HG03378 (cell line): ENCODE data around the gene ZNF768.
"Not testable (repeated sequence)": the region's sequence is repeated elsewhere in the genome, so short reads cannot be mapped to it uniquely, and the experiment has no call there.

Experiments
- ATAC-seq: cut with Tn5 transposase; IDR thresholded peaks from one replicate; pipeline ENCODE4 v1.9.1; 2021; ENCODE audit warnings: mild to moderate bottlenecking, moderate library complexity; ENCODE audit not compliant: unreplicated experiment

ZNF768 gene

DNA sequence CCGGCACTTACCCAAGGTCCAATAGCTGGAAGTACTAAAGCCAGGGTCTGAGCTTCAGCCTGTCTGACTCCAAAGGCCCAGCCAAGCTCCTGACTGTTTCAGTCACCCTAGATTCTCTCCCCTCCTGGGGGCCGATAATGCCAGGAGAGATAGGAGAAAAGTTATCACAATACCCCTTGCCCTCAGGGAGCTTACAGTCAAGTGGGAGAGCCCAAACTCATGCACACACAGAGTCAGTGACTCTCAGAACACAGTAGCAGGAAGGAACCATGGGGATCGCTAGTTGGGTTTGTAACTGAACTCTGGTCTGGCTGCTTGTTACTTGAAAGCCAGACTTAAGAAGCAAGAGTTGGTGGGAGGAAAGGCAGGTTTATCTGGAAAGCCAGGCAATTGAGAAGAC lies 14.9 kb downstream of the ZNF768 start:
- ATAC-seq, result no peak

DNA sequence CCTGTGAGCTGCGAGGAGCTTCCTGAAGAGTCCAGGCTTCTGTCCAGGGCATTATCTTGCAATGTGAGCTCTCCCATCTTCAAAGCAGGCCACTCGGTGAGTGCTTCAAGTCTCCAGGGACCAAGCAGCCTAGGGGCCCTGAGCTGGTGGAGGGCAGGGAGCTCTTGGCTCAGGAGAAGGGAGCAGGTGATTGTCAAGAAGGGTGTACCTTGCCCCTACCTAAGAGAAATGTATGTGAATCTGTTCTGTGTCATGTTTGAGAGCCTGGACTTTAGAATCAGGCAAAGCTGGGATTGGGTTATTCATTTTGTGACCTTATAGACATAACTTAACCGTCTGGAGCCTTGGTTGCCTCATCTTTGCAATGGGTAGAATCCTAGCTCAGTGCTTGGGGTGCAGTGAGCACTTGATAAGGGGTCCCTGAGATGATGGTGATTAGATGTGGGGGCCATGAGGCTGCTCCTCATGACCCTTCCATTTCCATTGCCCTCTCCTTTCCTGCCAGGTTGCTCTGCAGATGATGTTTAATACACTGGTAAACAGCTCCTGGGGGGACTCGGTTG lies 15.9 kb downstream of the ZNF768 start:
- ATAC-seq, result no peak

DNA sequence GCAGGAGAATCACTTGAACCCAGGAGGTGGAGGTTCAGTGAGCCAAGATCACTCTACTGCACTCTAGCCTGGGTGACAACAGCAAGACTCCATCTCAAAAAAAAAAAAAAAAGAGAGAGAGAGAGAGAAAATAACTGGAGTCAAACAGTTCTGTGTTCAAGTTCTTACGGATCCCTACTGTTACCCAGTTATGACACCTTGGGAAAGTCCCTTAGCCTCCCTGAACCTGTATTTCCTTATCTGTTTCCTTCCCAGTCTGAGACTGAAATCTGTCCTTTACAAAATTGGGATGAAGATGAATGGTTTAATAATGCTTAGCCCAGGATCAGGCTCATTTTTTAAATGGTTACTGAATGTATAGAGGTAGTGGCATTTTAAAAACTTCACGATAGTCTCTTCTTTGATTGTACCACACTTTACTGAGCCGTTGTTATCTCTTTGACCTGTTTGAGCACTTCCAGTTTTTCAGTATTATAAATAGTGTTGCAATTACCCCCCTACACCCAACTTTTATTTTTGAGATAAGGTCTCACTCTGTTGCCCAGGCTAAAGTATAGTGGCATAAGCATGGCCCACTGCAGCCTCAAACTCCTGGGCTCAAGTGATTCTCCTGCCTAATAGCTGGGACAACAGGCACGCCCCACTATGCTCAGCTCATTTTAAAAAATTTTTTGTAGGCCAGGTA lies 17.1 kb downstream of the ZNF768 start:
- ATAC-seq, result no peak

DNA sequence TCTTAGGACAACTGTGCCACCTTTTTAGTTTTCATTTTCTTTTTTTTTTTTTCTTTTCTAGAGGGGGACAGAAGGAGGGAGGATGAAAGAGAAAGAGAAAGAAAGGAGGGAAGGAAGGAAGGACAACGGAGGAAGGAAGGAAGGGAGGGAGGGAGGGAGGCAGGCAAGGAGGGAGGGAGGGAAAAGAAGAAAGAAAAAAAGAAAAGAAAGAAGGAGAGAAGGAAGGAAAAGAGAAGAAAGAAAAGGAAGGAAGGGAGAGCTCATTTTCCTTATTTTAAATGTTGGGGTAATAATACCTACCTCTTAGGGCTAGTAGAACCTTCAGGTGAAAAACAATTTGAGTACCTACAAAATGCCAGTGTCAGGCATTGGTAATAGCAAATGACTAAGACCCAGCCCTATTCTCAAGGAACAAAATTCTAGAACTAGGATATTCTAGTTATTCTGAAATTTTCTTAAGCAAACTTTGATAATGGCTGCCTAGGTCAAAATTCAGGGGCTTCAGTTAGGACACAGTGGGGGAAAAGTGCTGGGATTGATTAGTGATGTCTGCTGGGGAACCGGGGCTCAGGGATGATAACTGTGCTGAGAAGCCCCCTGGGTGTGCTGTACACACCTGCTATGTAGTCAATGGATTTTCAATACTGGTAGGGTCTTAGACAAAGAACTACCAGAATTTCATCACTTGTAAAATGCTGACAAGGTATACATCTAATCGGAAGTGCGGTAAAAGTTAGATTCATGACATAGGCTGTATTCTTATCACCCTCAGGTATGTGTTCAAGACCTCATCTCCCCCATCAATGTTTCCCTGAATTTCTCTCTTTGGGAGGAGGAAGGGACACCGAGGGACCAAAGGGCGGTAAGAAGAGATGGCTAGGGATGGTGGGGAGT lies 22.7 kb downstream of the ZNF768 start:
- no peak for ATAC-seq

DNA sequence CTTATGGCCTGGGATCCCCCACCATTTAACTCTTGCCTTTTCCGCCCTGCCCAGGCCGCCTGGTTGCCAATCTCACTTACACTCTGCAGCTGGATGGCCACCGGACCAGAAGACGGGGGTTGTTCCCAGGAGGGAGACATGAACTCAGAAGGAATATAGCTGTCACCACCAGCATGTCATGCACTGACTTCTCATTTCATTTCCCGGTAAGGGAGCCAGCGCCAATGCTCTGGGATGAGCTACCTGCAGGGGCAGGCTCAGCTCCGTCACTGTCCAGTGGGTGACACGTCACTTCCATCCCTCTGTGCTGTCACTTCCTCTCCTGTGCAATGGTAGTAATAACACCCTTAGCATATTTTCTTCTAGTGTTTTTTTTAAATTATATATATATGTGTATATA lies 27.1 kb downstream of the ZNF768 start:
- ATAC-seq, result no peak

DNA sequence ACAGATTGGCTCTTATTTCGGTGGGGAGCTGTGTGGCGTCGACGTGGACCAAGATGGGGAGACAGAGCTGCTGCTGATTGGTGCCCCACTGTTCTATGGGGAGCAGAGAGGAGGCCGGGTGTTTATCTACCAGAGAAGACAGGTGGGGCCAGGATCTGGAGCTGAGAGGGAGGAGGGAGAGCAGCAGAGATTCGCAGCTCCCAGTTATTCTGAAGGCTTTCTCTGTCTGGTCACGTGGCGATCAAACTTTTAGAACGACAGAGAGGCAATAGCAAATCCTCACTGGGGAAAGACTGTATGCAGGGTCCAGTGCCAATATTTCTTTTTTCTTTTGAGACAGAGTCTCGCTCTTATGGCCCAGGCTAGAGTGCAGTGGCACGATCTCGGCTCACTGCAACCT lies 31.7 kb downstream of the ZNF768 start:
- no peak for ATAC-seq

DNA sequence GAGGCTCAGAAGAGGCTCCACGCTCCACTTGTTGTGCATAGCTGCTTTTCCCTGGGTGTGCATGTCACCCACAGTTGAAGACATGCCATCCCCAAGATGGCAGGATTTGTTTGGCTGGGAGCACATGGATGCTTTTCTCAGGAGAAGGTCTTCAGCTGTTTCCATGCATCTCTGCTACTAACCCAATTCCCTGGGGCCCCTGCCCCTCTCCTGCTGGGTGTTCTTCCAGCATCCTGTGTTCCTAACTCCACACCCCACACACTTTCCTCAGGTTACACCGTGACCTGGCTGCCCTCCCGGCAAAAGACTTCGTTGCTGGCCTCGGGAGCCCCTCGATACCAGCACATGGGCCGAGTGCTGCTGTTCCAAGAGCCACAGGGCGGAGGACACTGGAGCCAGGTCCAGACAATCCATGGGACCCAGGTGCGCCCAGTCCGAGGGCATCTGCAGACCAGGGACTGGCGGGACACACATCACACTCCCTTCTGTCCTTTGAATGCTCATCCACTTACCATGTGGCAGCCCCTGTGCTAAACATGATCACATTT lies 32.4 kb downstream of the ZNF768 start:
- ATAC-seq, result no peak

DNA sequence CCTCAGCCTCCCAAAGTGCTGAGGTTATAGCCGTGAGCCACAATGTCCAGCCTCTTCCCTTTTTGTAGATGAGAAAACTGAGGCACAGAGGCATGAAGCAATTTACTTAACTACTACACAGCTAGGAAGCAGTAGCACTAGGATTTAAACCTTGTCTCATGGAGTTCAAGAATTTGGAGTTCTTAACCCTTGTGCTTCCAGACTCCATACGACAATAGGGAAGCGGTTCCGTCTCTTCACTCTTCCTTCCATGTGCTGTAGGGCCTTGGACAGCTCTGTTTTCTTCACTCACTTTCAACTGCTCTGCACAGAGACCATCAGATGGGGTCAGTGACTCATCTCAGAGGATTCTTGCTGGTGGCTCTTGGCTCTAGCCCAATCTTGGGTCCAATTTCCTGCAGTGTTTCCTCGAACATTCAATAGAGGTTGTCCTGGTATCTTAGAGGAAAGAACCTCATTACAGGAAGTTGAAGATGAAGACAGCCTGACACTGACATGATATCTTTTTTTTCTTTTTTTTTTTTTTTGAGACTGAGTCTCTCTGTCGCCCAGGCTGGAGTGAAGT lies 34.5 kb downstream of the ZNF768 start:
- no peak for ATAC-seq

DNA sequence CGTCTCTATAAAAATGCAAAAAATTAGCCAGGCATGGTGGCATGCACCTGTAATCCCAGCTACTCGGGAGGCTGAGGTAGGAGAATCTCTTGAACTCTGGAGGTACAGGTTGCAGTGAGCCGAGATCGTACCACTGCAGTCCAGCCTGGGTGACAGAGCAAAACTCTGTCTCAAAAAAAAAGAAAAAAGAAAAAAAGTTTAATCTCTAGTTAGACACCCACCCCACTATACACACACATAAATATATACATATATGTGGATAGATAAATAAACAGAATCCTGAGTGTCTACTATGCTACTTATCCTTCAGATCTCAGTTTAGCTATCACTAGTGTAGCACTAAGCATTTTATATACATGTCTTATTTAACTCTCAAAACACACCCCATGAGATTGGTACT lies 35.1 kb downstream of the ZNF768 start:
- ATAC-seq, result no peak

DNA sequence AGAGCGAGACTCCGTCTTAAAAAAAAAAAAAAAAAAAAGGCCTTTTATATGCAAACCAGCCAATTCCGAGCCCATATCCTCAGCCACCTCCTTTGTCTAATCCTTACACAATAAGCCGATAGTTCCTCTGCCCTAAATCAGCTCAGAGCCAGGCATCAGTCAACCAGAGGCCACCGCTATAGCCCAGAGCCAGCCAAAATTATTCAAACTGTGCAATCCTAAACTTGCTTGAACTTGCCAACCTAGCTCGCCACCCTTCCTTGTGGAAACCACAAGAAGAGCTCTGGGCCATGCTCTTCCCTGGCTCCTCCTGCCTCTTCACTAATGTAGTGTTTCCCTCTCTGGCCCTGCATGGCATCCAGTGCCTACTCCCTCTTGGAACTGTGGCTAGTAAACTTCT lies 36.2 kb downstream of the ZNF768 start:
- no peak for ATAC-seq

DNA sequence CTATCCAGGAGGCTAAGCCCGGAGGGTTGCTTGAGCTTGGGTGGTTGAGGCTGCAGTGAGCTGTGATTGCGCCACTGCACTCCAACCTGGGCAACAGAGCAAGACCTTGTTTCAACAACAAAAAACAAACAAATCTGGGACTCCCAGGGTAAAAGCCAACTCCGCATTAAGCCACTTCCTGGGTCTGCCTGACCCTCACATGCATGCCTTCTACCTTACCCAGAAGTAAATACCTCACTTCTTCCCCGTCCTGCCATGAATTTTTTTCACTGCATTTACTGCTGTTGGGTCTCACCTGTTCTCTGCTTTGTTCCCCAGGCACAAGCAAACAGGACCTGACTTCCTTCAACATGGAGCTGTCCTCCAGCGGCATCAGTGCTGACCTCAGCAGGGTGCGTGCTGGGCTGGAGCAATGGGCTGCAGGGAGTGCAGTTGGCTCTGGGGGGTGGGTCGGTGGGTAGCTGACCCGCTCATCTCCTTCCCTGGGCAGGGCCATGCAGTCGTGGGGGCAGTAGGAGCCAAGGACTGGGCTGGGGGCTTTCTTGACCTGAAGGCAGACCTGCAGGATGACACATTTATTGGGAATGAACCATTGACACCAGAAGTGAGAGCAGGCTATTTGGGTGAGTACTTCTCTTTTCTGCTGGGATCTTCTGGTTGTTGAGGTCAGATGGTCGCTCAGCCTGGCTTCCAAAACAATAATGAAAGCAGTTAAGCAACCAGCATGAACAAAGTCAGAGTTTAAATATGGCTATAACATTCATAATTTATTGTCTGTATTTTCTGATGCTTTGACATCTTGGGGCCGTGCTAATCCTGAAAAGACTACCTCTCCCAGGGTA lies 37.4 kb downstream of the ZNF768 start:
- ATAC-seq, result no peak

DNA sequence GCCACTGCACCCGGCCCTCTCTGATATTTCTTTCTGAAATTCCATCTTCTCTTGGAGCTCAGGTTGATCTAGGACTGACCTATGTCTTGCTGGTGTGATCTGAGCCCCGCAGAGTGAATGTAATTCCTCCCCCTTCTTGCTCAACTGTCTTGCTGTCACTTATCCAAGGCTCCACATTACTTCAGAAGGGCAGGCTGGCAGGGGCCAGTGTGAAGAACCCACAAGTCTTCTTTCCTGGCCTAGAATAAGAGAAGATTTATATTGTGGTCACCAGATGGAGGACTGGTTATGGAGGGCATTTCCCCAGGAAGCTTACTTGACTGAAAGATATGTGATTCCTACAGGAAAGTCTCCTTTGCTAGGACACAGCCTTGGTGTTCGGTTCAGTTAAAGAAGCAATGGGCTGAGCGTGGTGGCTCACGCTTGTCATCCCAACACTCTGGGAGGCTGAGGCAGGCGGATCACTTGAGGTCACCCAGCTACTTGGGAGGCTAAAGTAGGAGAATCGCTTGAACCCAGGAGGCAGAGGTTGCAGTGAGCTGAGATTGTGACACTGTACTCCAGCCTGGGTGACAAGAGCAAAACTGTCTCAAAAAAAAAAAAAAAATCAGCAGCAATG lies 40.4 kb downstream of the ZNF768 start:
- no peak for ATAC-seq

DNA sequence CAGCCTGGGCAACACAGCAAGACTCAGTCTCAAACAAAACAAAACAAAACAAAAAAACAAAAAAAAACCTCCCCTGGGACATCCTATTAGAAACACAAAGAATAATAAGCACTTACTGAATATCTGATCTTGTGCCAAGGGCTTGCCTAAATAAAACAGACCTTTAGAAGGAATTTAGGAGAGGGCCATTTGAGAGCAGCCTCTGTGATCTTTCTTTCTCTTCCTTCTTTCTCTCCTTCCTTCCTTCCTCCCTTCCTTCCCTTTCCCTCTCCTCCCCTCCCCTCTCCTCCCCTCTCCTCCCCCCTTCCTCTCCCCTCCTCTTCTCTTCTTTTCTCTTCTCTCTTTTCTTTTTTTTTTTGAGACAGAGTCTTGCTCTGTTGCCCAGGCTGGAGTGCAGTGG lies 41.5 kb downstream of the ZNF768 start:
- no peak for ATAC-seq

DNA sequence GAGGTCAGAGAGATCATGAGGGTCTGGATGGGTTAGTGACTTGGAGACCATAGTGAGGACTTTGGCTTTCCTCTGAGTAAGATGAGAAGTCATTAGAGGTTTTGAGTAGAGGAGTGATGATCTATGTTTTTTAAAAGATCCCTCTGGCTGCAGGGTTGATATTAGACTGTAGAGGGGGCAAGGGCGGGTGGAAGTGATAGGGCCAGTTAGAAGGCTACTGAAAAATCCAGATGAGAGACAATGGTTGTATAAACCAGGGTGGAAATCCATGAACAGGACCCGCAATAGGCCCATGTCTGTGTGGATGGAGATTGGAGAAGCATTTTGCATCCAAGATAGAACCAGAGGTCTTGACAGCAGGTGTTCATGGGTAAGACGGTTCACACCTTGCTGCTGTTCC lies 44.0 kb downstream of the ZNF768 start:
- no peak for ATAC-seq

DNA sequence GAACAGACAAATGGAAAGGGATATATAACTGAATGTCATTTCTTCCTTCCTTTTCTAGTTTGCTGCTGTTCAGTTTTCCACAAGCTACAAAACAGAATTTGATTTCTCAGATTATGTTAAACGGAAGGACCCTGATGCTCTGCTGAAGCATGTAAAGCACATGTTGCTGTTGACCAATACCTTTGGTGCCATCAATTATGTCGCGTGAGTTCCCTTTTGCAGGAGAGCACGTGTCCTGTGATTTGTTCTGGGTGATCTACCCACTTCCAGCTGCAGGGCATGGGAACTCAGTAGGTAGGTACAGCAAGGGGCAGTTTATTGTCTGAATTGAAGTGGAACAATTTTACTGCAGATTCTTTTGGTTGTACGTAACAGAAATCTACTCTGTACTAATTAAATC lies 45.0 kb downstream of the ZNF768 start:
- no peak for ATAC-seq

DNA sequence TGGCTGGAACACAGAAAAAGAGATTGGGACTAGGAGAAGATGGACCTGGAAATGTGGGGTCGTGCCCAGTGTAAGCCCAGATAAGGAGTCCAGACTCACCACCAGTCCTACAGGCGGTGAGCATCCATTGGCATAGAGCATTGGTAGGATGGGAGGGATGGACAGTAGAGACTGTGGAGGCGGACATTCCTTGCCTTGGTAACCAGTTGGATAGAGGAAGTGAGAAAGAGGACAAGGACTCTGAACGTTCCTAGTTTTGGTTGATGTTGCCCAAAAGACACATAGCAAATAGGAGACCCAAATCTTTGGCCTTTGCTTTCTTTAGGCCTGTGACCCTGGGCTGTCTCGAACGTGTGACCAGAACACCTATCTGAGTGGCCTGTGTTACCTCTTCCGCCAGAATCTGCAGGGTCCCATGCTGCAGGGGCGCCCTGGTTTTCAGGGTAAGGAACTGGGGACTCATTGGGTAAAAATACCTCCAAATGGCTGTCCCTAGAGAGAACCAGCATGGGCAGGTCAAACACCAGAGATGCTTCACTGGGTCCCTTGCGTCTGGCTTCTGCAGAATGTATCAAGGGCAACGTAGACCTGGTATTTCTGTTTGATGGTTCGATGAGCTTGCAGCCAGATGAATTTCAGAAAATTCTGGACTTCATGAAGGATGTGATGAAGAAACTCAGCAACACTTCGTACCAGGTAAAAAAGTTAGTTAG lies 47.4 kb downstream of the ZNF768 start:
- ATAC-seq, result no peak

DNA sequence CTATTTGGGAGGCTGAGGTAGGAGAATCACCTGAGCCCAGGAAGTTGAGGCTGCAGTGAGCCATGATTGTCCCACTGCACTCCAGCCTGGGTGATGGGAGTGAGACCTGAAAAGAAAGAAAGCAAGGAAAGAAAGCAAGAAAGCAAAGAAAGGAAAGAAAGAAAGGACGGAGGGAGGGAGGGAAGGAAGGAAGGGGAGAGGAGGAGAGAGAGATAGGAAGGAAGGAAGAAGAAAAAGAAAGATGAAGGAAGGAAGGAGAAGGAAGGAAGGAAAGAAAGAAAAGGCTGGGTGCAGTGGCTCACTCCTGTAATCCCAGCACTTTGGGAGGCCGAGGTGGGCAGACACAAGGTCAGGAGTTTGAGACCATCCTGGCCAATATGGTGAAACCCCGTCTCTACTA lies 48.6 kb downstream of the ZNF768 start:
- not testable (repeated sequence) for ATAC-seq

DNA sequence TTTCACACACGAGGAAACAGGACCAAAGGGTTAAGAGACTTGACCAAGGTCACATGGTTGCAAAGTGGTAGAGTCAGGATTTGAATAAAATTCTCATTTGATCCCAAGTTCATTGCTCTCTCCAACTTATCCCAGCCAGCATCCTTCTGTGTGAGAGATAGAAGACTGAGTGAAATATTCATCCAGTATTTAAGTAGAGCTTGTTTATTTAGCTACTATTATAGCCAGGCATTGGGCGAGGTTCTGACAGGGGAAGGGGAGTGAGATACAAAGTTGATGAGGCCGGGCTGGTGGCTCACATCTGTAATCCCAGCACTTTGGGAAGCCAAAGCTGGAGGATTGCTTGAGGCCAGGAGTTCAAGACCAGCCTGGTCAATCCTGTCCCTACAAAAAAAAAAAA lies 49.4 kb downstream of the ZNF768 start:
- no peak for ATAC-seq

DNA sequence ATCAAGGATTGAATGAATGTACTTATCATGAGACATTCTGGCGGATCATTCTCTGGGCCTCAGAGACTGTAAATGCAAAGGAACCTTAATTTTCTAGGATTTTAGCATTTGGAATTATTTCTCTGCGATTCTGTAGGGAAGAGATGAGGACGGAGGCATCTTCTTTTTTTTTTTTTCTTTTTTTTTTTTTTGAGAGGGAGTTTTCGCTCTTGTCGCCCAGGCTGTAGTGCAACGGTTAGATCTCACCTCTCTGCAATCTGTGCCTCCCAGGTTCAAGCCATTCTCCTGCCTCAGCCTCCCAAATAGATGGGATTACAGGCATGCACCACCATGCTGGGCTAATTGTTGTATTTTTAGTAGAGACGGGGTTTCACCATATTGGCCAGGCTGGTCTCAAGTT lies 51.7 kb downstream of the ZNF768 start:
- ATAC-seq, result no peak

DNA sequence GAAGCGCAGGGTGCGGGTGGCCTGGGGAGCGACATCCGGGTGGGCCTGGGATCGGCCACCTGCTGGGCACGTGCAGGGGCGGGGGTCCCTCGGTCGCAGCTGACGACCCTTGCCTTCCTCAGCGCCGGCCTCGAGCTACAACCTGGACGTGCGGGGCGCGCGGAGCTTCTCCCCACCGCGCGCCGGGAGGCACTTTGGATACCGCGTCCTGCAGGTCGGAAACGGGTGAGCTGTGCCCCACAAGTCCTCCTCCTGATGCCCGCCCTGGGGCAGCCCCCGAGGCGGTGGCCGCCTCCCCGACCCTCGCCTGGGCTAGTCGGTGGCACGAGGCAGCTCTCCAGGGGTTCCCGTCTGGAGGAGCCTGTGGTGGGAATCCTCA lies 52.3 kb downstream of the ZNF768 start:
- no peak for ATAC-seq
